Ectodermal cell (in vitro differentiated cells): ENCODE data around the gene RNASE8.

Experiments used
- H3K27ac ChIP-seq: 2 replicates; pipeline ENCODE4 v1.7.0; 2013; ENCODE audit warnings: mild to moderate bottlenecking, low read depth, low read length; ENCODE audit not compliant: insufficient read depth, poor library complexity, severe bottlenecking
- H3K27me3 ChIP-seq: 2 replicates; pipeline ENCODE4 v1.7.0; 2013; ENCODE audit warnings: mild to moderate bottlenecking, low read length; ENCODE audit not compliant: insufficient read depth, control insufficient read depth, poor library complexity, severe bottlenecking
- H3K36me3 ChIP-seq: one replicate; pipeline ENCODE4 v1.7.0; 2013; ENCODE audit warnings: low read length; ENCODE audit not compliant: control insufficient read depth, insufficient read depth
- H3K4me1 ChIP-seq: one replicate; pipeline ENCODE4 v1.7.0; 2013; ENCODE audit warnings: low read length; ENCODE audit not compliant: control insufficient read depth, insufficient read depth
- H3K4me3 ChIP-seq: 2 replicates; pipeline ENCODE4 v1.7.0; 2013; ENCODE audit warnings: low read depth, low read length, control low read depth; ENCODE audit not compliant: insufficient read depth
- H3K9me3 ChIP-seq: 2 replicates; pipeline ENCODE4 v1.7.0; 2013; ENCODE audit warnings: mild to moderate bottlenecking, low read length, moderate library complexity; ENCODE audit not compliant: control insufficient read depth
- whole genome bisulfite sequencing, 2 experiments: methylation state at CpG; one replicate each; pipeline ENCODE4 v1.1.7; 2013; ENCODE audit warnings: missing lambda C conversion rate in 2 of 2; 5-methylcytosine and 5-hydroxymethylcytosine counted together

The RNASE8 gene

GRCh38 chr14:21098892-21099595 lies 41.4 kb downstream of the RNASE8 start:
- no peaks in the 10 kb centered on the region for H3K9me3 ChIP-seq
- peak overlapping the region; percentile 76 for H3K4me3 ChIP-seq
- peak overlapping the region; percentile 85 for H3K27ac ChIP-seq
- no peaks in the 10 kb centered on the region for H3K27me3 ChIP-seq
- H3K4me1 ChIP-seq, result peaks cover 46% of the 10 kb centered on the region
- H3K36me3 ChIP-seq, result no peaks in the 10 kb centered on the region
- 9 to 13% methylated on average over 14 of the region's 16 CpGs for WGBS, 2 experiments

- Histone ChIP-seq H3K4me3 (peak overlapping the region; percentile 76), H3K9me3 (no peaks in the 10 kb centered on the region), H3K27ac (no peak overlapping the region), H3K4me1 (peaks cover 48% of the 10 kb centered on the region), H3K27me3 (no peaks in the 10 kb centered on the region), H3K36me3 (no peaks in the 10 kb centered on the region)
- 76 to 89% methylated on average over 2 to 5 of the region's 5 CpGs for WGBS, 2 experiments
Measured at GRCh38 chr14:21099596-21099985, 42.0 kb downstream of the RNASE8 start.

- Histone ChIP-seq H3K27me3 (no peaks in the 10 kb centered on the region), H3K9me3 (no peaks in the 10 kb centered on the region), H3K36me3 (no peaks in the 10 kb centered on the region), H3K27ac (no peak within 1 kb of the TSS), H3K4me1 (peaks cover 42% of the 10 kb centered on the region), H3K4me3 (no peak within 1 kb of the TSS)
- WGBS, 2 experiments, result 89 to 93% methylated on average over 5 of the region's 5 CpGs
Measured at GRCh38 chr14:21100931-21101330, 43.3 kb downstream of the RNASE8 start, which contains the start of gene TMEM253. TMEM253 (plus strand) TSS chr14:21101066; CDS start chr14:21101344, 278 bp downstream.

- Histone ChIP-seq H3K4me3 (no peak overlapping the region), H3K9me3 (no peaks in the 10 kb centered on the region), H3K27me3 (no peaks in the 10 kb centered on the region), H3K4me1 (peaks cover 41% of the 10 kb centered on the region), H3K27ac (no peak overlapping the region), H3K36me3 (no peaks in the 10 kb centered on the region)
- WGBS, 2 experiments, result 76 to 91% methylated on average over 7 to 8 of the region's 8 CpGs
Measured at GRCh38 chr14:21101802-21102413, 44.3 kb downstream of the RNASE8 start.

GRCh38 chr14:21102521-21103410 lies 45.1 kb downstream of the RNASE8 start:
- Histone ChIP-seq H3K4me3 (peak overlapping the region; percentile 93), H3K9me3 (no peaks in the 10 kb centered on the region), H3K27me3 (no peaks in the 10 kb centered on the region), H3K27ac (peak overlapping the region; percentile 21), H3K4me1 (peaks cover 40% of the 10 kb centered on the region), H3K36me3 (no peaks in the 10 kb centered on the region)
- WGBS, 2 experiments, result 13% methylated on average over 9 of the region's 9 CpGs

- 2% methylated on average over 9 of the region's 9 CpGs for WGBS, 2 experiments
- Histone ChIP-seq H3K27ac (peak overlapping the region; percentile 100), H3K4me1 (peaks cover 40% of the 10 kb centered on the region), H3K36me3 (no peaks in the 10 kb centered on the region), H3K4me3 (peak overlapping the region; percentile 93), H3K27me3 (no peaks in the 10 kb centered on the region), H3K9me3 (no peaks in the 10 kb centered on the region)
Measured at GRCh38 chr14:21103411-21103709, 45.7 kb downstream of the RNASE8 start.

GRCh38 chr14:21103710-21104447 lies 46.3 kb downstream of the RNASE8 start:
- WGBS, 2 experiments, result 0% methylated on average over 62 of the region's 62 CpGs
- H3K27me3 ChIP-seq, result no peaks in the 10 kb centered on the region
- no peaks in the 10 kb centered on the region for H3K9me3 ChIP-seq
- H3K4me3 ChIP-seq, result peak overlapping the region; percentile 93
- no peaks in the 10 kb centered on the region for H3K36me3 ChIP-seq
- H3K4me1 ChIP-seq, result peaks cover 40% of the 10 kb centered on the region
- H3K27ac ChIP-seq, result peak overlapping the region; percentile 100

- H3K4me3 ChIP-seq, result peak overlapping the region; percentile 93
- H3K27ac ChIP-seq, result peak overlapping the region; percentile 100
- no peaks in the 10 kb centered on the region for H3K36me3 ChIP-seq
- H3K27me3 ChIP-seq, result no peaks in the 10 kb centered on the region
- 11 to 14% methylated on average over 8 of the region's 8 CpGs for WGBS, 2 experiments
- no peaks in the 10 kb centered on the region for H3K9me3 ChIP-seq
- H3K4me1 ChIP-seq, result peaks cover 33% of the 10 kb centered on the region
Measured at GRCh38 chr14:21104448-21105060, 46.9 kb downstream of the RNASE8 start.

GRCh38 chr14:21105095-21105494 lies 47.5 kb downstream of the RNASE8 start:
- Histone ChIP-seq H3K27me3 (no peaks in the 10 kb centered on the region), H3K4me3 (no peak overlapping the region), H3K9me3 (no peaks in the 10 kb centered on the region), H3K4me1 (peaks cover 29% of the 10 kb centered on the region), H3K36me3 (no peaks in the 10 kb centered on the region), H3K27ac (no peak overlapping the region)
- 92 to 95% methylated on average over 8 of the region's 8 CpGs for WGBS, 2 experiments
